Fibroblast of lung (primary cell): ENCODE measurements around the gene RIT2.

Experiments used
- EZH2 ChIP-seq: IDR thresholded peaks from 2 replicates; pipeline ENCODE4 v1.5.1; 2012; ENCODE audit warnings: low read length, control low read depth, mild to moderate bottlenecking; ENCODE audit errors: missing control alignments
- TF ChIP-seq, protein P1 (sequence below), 2 donors: IDR thresholded peaks in 1 of 2; conservative IDR thresholded peaks in 1 of 2; 1 replicate in 1 of 2; 2 replicates in 1 of 2; pipeline ENCODE4 v1.5.1; 2011 to 2012; ENCODE audit warnings: low read length in 2 of 2, control low read depth in 1 of 2, inconsistent platforms in 1 of 2, low read depth in 1 of 2, mild to moderate bottlenecking in 1 of 2

DNA sequence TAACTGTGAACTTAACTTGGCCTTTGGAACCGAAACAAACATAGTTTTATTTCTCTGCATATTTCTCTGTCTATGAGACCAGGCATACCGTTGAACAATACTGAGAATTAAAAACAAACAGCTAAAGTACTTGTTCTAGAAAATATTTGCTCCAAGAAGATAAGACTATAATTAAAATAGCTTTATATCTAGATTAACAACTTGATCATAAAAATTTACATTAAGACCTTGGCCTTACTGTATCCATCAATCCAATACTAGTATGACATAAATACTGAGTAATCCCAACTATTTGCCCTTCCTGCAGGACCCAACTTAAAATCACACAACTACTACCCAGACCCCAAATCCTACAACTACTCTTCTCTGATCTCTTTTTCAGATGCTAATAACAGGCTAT is 260.9 kb downstream of the RIT2 start:
- TF ChIP-seq, protein P1, sequence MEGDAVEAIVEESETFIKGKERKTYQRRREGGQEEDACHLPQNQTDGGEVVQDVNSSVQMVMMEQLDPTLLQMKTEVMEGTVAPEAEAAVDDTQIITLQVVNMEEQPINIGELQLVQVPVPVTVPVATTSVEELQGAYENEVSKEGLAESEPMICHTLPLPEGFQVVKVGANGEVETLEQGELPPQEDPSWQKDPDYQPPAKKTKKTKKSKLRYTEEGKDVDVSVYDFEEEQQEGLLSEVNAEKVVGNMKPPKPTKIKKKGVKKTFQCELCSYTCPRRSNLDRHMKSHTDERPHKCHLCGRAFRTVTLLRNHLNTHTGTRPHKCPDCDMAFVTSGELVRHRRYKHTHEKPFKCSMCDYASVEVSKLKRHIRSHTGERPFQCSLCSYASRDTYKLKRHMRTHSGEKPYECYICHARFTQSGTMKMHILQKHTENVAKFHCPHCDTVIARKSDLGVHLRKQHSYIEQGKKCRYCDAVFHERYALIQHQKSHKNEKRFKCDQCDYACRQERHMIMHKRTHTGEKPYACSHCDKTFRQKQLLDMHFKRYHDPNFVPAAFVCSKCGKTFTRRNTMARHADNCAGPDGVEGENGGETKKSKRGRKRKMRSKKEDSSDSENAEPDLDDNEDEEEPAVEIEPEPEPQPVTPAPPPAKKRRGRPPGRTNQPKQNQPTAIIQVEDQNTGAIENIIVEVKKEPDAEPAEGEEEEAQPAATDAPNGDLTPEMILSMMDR (conservative IDR thresholded peaks at IDR 0.05 in 1 of 2, IDR thresholded peaks at IDR 0.05 in 1 of 2; ENCODE audit: low read depth in 1 of 2, low read length in 2 of 2) = no peak
- TF ChIP-seq EZH2 = no peak
